Measurements from ENCODE around the gene MORN1.

- TF ChIP-seq, protein P1, sequence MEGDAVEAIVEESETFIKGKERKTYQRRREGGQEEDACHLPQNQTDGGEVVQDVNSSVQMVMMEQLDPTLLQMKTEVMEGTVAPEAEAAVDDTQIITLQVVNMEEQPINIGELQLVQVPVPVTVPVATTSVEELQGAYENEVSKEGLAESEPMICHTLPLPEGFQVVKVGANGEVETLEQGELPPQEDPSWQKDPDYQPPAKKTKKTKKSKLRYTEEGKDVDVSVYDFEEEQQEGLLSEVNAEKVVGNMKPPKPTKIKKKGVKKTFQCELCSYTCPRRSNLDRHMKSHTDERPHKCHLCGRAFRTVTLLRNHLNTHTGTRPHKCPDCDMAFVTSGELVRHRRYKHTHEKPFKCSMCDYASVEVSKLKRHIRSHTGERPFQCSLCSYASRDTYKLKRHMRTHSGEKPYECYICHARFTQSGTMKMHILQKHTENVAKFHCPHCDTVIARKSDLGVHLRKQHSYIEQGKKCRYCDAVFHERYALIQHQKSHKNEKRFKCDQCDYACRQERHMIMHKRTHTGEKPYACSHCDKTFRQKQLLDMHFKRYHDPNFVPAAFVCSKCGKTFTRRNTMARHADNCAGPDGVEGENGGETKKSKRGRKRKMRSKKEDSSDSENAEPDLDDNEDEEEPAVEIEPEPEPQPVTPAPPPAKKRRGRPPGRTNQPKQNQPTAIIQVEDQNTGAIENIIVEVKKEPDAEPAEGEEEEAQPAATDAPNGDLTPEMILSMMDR (IDR thresholded peaks at IDR 0.05) = no peak
- TF ChIP-seq POLR2AphosphoS5 (IDR thresholded peaks at IDR 0.05) = no peak
- no peak for TF ChIP-seq POLR2A (IDR thresholded peaks at IDR 0.05; ENCODE audit: low read depth)
These were observed 4.7 kb upstream of the MORN1 start for GRCh38 chr1:2396059-2396458.

Measured in esophagus muscularis mucosa (tissue), 3 donors.